ENCODE results near the gene CHRM4.
A peak's percentile ranks its signal among the peaks of the same experiment; 100 is the strongest.

CHRM4 gene

DNA sequence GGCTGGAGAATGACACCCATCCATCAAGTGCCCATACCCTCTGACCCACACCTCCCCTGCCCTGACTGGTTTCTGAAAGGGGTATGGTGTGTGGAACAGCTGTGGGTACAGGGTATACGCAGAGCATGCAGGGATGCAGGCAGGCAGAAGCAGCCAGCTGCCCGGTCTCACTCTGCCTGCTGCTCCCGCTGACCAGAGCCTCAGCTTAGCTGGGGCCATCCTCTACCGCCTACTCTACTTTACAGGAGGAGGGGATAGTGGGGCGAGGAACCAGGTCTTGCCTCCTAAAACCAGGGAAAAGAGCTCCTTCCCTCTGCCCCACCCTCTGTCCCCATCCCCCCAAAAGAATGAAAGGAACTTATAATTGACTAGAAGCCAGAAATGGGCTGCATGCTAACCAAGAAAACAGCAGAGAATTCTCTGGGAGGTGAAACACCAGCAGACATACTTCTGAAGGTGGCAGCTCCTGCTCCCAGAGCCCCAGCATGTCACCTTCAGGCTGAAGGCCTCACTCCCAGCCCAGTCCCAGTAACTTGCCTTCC, 13.0 kb upstream of the CHRM4 start:
- WGBS: 100% methylated on average over 2 of the region's 5 CpGs

DNA sequence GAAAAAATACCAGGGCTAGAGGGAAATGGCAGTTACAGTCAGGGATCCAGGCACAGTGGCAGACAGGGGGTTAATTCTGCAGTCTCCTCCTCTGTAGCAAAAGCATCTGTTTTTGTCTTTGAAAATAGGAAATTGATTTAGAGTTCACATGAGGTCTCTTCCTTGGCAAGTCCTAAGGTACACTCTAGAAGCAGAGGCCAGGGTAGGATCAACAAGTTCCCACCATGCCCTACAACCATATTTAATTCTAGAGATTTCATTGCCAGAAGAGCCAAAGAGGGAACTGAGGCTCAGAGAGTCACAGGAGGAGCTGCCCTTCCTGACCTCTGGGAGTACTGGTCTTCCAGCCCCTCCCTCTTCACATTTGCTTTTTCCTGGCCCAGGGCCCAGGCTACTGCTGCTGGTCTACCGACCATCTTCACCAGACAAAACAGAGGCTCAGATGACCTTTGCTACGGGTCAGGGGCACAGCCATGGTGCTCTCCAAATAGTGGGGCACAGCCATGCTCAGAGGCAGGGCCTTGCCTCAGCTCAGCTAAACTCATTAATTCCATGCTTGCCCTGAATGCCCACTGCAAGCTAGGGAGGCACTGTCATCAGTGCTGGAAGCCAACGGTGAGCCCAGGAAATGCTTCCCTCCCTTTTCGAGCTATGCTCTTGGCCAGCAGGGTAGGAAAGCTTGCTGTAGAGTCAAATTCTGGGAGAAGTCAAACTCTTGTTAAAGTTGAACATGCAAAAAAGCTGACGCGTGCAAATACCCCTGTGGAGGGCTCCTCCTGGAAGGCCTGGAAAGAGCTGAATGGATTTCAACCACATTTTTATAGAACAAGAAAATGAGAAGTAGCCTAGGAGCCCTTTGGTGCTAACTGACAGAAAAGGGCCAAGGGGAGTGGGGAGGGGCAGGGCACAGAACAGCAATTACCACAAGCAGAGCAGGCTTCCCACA, 11.7 kb upstream of the CHRM4 start:
- peaks cover 3% of the 10 kb centered on the region for H3K4me1 ChIP-seq (ENCODE audit: control insufficient read depth, insufficient read depth, low read depth, low read length)
- no peaks in the 10 kb centered on the region for H3K27me3 ChIP-seq (ENCODE audit: control insufficient read depth in 1 of 2, insufficient read depth in 1 of 2, low read length in 2 of 2)
- no peak overlapping the region for H3K4me3 ChIP-seq (ENCODE audit: insufficient read depth in 1 of 2, low read depth in 1 of 2, low read length in 2 of 2)
- peaks cover 13% of the 10 kb centered on the region for H3K79me1 ChIP-seq (replicated peaks; ENCODE audit: low read length, poor library complexity, severe bottlenecking)
- H3K9me3 ChIP-seq (ENCODE audit: control insufficient read depth, low read length): no peaks in the 10 kb centered on the region
- no peak overlapping the region for H3K27ac ChIP-seq (ENCODE audit: low read length, poor library complexity, severe bottlenecking)
- H2BK5ac ChIP-seq (ENCODE audit: low read depth, low read length, poor library complexity, severe bottlenecking): no peak overlapping the region
- no peak overlapping the region for H2AK5ac ChIP-seq (ENCODE audit: low read length, severe bottlenecking)
- no peak for DNase-seq
- H4K91ac ChIP-seq (ENCODE audit: low read length): no peak overlapping the region
- no peak overlapping the region for H3K23ac ChIP-seq (ENCODE audit: low read length in 2 of 2)
- H3K4me2 ChIP-seq (ENCODE audit: low read length, poor library complexity, severe bottlenecking): no peak overlapping the region
- 93% methylated on average over 6 of the region's 6 CpGs for WGBS
- H3K4ac ChIP-seq (ENCODE audit: low read depth in 1 of 2, low read length in 2 of 2): no peak overlapping the region
- H2BK12ac ChIP-seq (ENCODE audit: low read length in 2 of 2): no peak overlapping the region
- no peak overlapping the region for H2AFZ ChIP-seq (ENCODE audit: low read depth, low read length)
- no peak overlapping the region for H4K8ac ChIP-seq (ENCODE audit: low read length)
- no peak overlapping the region for H3K14ac ChIP-seq (ENCODE audit: low read length in 2 of 2)
- no peak overlapping the region for H2BK120ac ChIP-seq (ENCODE audit: low read depth, low read length)
- no peak overlapping the region for H3K18ac ChIP-seq (ENCODE audit: low read depth in 1 of 2, low read length in 2 of 2)
- peaks cover 47 to 60% of the 10 kb centered on the region in 2 experiments for H3K36me3 ChIP-seq (ENCODE audit: control insufficient read depth in 1 of 2, insufficient read depth in 2 of 2, low read depth in 1 of 2, low read length in 2 of 2)
- no peak overlapping the region for H2BK15ac ChIP-seq (ENCODE audit: low read depth, poor library complexity, severe bottlenecking)
- no peak overlapping the region for H3K9ac ChIP-seq (ENCODE audit: low read length)

More for the DNA sequence above, 13.0 kb upstream of the CHRM4 start:
- Histone ChIP-seq H2BK120ac (ENCODE audit: low read depth, low read length) (no peak overlapping the region), H3K23ac (ENCODE audit: low read length in 2 of 2) (no peak overlapping the region), H2BK5ac (ENCODE audit: low read depth, low read length, poor library complexity, severe bottlenecking) (no peak overlapping the region), H2AFZ (ENCODE audit: low read depth, low read length) (no peak overlapping the region), H3K4me1 (ENCODE audit: control insufficient read depth, insufficient read depth, low read depth, low read length) (peaks cover 3% of the 10 kb centered on the region), H3K4me3 (ENCODE audit: insufficient read depth in 1 of 2, low read depth in 1 of 2, low read length in 2 of 2) (no peak overlapping the region), H2BK15ac (ENCODE audit: low read depth, poor library complexity, severe bottlenecking) (no peak overlapping the region), H3K4ac (ENCODE audit: low read depth in 1 of 2, low read length in 2 of 2) (no peak overlapping the region), H3K27me3 (ENCODE audit: control insufficient read depth in 1 of 2, insufficient read depth in 1 of 2, low read length in 2 of 2) (no peaks in the 10 kb centered on the region), H3K9me3 (ENCODE audit: control insufficient read depth, low read length) (no peaks in the 10 kb centered on the region), H3K14ac (ENCODE audit: low read length in 2 of 2) (peak overlapping the region in 1 of 2 experiments; percentile 57), H3K4me2 (ENCODE audit: low read length, poor library complexity, severe bottlenecking) (no peak overlapping the region), H2AK5ac (ENCODE audit: low read length, severe bottlenecking) (no peak overlapping the region), H3K18ac (ENCODE audit: low read depth in 1 of 2, low read length in 2 of 2) (no peak overlapping the region), H3K36me3 (ENCODE audit: control insufficient read depth in 1 of 2, insufficient read depth in 2 of 2, low read depth in 1 of 2, low read length in 2 of 2) (peaks cover 58 to 71% of the 10 kb centered on the region in 2 experiments), H3K27ac (ENCODE audit: low read length, poor library complexity, severe bottlenecking) (no peak overlapping the region), H3K79me1 (replicated peaks; ENCODE audit: low read length, poor library complexity, severe bottlenecking) (peaks cover 13% of the 10 kb centered on the region), H4K8ac (ENCODE audit: low read length) (no peak overlapping the region), H3K9ac (ENCODE audit: low read length) (no peak overlapping the region), H4K91ac (ENCODE audit: low read length) (no peak overlapping the region), H2BK12ac (ENCODE audit: low read length in 2 of 2) (no peak overlapping the region)
- no peak for DNase-seq

GRCh38 chr11:46397526-46397925, 6.0 kb upstream of the CHRM4 start:
- peaks cover 4% of the 10 kb centered on the region for H3K4me1 ChIP-seq (ENCODE audit: control insufficient read depth, insufficient read depth, low read depth, low read length)
- no peak overlapping the region for H4K8ac ChIP-seq (ENCODE audit: low read length)
- no peak overlapping the region for H2AFZ ChIP-seq (ENCODE audit: low read depth, low read length)
- no peak overlapping the region for H2BK120ac ChIP-seq (ENCODE audit: low read depth, low read length)
- no peak overlapping the region for H3K23ac ChIP-seq (ENCODE audit: low read length in 2 of 2)
- no peak overlapping the region for H3K14ac ChIP-seq (ENCODE audit: low read length in 2 of 2)
- peaks cover 2 to 8% of the 10 kb centered on the region in 2 experiments for H3K27me3 ChIP-seq (ENCODE audit: control insufficient read depth in 1 of 2, insufficient read depth in 1 of 2, low read length in 2 of 2)
- no peak overlapping the region for H3K4ac ChIP-seq (ENCODE audit: low read depth in 1 of 2, low read length in 2 of 2)
- no peaks in the 10 kb centered on the region for H3K9me3 ChIP-seq (ENCODE audit: control insufficient read depth, low read length)
- no peak for DNase-seq
- H2BK12ac ChIP-seq (ENCODE audit: low read length in 2 of 2): no peak overlapping the region
- H3K79me1 ChIP-seq (replicated peaks; ENCODE audit: low read length, poor library complexity, severe bottlenecking): peaks cover 5% of the 10 kb centered on the region
- WGBS: 96% methylated on average over 19 of the region's 19 CpGs
- H3K27ac ChIP-seq (ENCODE audit: low read length, poor library complexity, severe bottlenecking): no peak overlapping the region
- H3K9ac ChIP-seq (ENCODE audit: low read length): no peak overlapping the region
- no peak overlapping the region for H3K4me3 ChIP-seq (ENCODE audit: insufficient read depth in 1 of 2, low read depth in 1 of 2, low read length in 2 of 2)
- no peak overlapping the region for H2BK15ac ChIP-seq (ENCODE audit: low read depth, poor library complexity, severe bottlenecking)
- no peak overlapping the region for H4K91ac ChIP-seq (ENCODE audit: low read length)
- no peak overlapping the region for H3K18ac ChIP-seq (ENCODE audit: low read depth in 1 of 2, low read length in 2 of 2)
- no peak overlapping the region for H2AK5ac ChIP-seq (ENCODE audit: low read length, severe bottlenecking)
- no peak overlapping the region for H2BK5ac ChIP-seq (ENCODE audit: low read depth, low read length, poor library complexity, severe bottlenecking)
- H3K4me2 ChIP-seq (ENCODE audit: low read length, poor library complexity, severe bottlenecking): no peak overlapping the region
- peaks cover 34 to 40% of the 10 kb centered on the region in 2 experiments for H3K36me3 ChIP-seq (ENCODE audit: control insufficient read depth in 1 of 2, insufficient read depth in 2 of 2, low read depth in 1 of 2, low read length in 2 of 2)

- Histone ChIP-seq H3K79me1 (replicated peaks; ENCODE audit: low read length, poor library complexity, severe bottlenecking) (no peaks in the 10 kb centered on the region), H3K4me1 (ENCODE audit: control insufficient read depth, insufficient read depth, low read depth, low read length) (peaks cover 38% of the 10 kb centered on the region), H3K27me3 (ENCODE audit: control insufficient read depth in 1 of 2, insufficient read depth in 1 of 2, low read length in 2 of 2) (peaks cover 28 to 29% of the 10 kb centered on the region in 2 experiments), H3K14ac (ENCODE audit: low read length in 2 of 2) (no peak overlapping the region), H3K4me2 (ENCODE audit: low read length, poor library complexity, severe bottlenecking) (no peak overlapping the region), H2AK5ac (ENCODE audit: low read length, severe bottlenecking) (no peak overlapping the region), H3K9me3 (ENCODE audit: control insufficient read depth, low read length) (no peaks in the 10 kb centered on the region), H2AFZ (ENCODE audit: low read depth, low read length) (no peak overlapping the region), H3K23ac (ENCODE audit: low read length in 2 of 2) (no peak overlapping the region), H3K18ac (ENCODE audit: low read depth in 1 of 2, low read length in 2 of 2) (no peak overlapping the region), H3K9ac (ENCODE audit: low read length) (no peak overlapping the region), H2BK120ac (ENCODE audit: low read depth, low read length) (no peak overlapping the region), H2BK15ac (ENCODE audit: low read depth, poor library complexity, severe bottlenecking) (no peak overlapping the region), H3K27ac (ENCODE audit: low read length, poor library complexity, severe bottlenecking) (no peak overlapping the region), H2BK5ac (ENCODE audit: low read depth, low read length, poor library complexity, severe bottlenecking) (no peak overlapping the region), H4K91ac (ENCODE audit: low read length) (no peak overlapping the region), H2BK12ac (ENCODE audit: low read length in 2 of 2) (no peak overlapping the region), H3K4ac (ENCODE audit: low read depth in 1 of 2, low read length in 2 of 2) (no peak overlapping the region), H3K4me3 (ENCODE audit: insufficient read depth in 1 of 2, low read depth in 1 of 2, low read length in 2 of 2) (no peak overlapping the region), H4K8ac (ENCODE audit: low read length) (no peak overlapping the region), H3K36me3 (ENCODE audit: control insufficient read depth in 1 of 2, insufficient read depth in 2 of 2, low read depth in 1 of 2, low read length in 2 of 2) (peaks cover 25% of the 10 kb centered on the region in 2 experiments)
- no peak for DNase-seq
- WGBS: 86% methylated on average over 2 of the region's 4 CpGs
Observed at GRCh38 chr11:46393759-46394158, 2.2 kb upstream of the CHRM4 start.

All from mesenchymal stem cell (in vitro differentiated cells and primary cell).